GM23338 (cell line): Measurements from ENCODE around the gene UBASH3A. TPM values are rescaled to one million over a fixed set of nuclear protein-coding genes. Genes with fewer than 3 reads are reported as not detected.

Experiments used
- ATAC-seq: fragments of 200-7000 bp; cut with Tn5 transposase; 3 replicates; pipeline ENCODE4 v1.9.1; 2020
- DNase-seq: peaks from one replicate; pipeline ENCODE4 v3.0.0-alpha.2; 2015; ENCODE audit warnings: low spot score
- H2AFZ ChIP-seq: fragments of 200-600 bp; sonication (generic); 2 replicates; pipeline ENCODE4 v1.8.0; 2016; ENCODE audit warnings: antibody characterized with exemption, mild to moderate bottlenecking, moderate library complexity
- H3F3A ChIP-seq: fragments of 200-600 bp; sonication (generic); replicated peaks from 2 replicates; pipeline ENCODE4 v1.8.0; 2017; ENCODE audit warnings: antibody characterized with exemption, mixed run types, low read depth
- H3K27ac ChIP-seq: fragments of 200-600 bp; sonication (generic); 2 replicates; pipeline ENCODE4 v1.6.1; 2016; ENCODE audit warnings: low read depth
- H3K27me3 ChIP-seq: fragments of 200-600 bp; sonication (generic); 2 replicates; pipeline ENCODE4 v1.8.0; 2016; ENCODE audit warnings: mild to moderate bottlenecking, mixed run types, moderate library complexity; ENCODE audit not compliant: insufficient read depth
- H3K36me3 ChIP-seq: fragments of 200-600 bp; sonication (generic); 2 replicates; pipeline ENCODE4 v1.8.0; 2016; ENCODE audit warnings: mild to moderate bottlenecking; ENCODE audit not compliant: insufficient read depth
- H3K4me1 ChIP-seq: fragments of 200-600 bp; sonication (generic); 2 replicates; pipeline ENCODE4 v1.8.0; 2016; ENCODE audit warnings: mild to moderate bottlenecking, moderate library complexity; ENCODE audit not compliant: insufficient read depth
- H3K4me2 ChIP-seq: fragments of 200-600 bp; sonication (generic); 2 replicates; pipeline ENCODE4 v1.7.1; 2017; ENCODE audit warnings: mixed run types
- H3K4me3 ChIP-seq: fragments of 200-600 bp; sonication (generic); 2 replicates; pipeline ENCODE4 v1.6.1; 2016; ENCODE audit warnings: mixed run types
- H3K79me2 ChIP-seq: fragments of 200-600 bp; sonication (generic); replicated peaks from 2 replicates; pipeline ENCODE4 v1.8.0; 2017; ENCODE audit warnings: mild to moderate bottlenecking; ENCODE audit not compliant: insufficient read depth
- H3K9me2 ChIP-seq: fragments of 200-600 bp; sonication (generic); 2 replicates; pipeline ENCODE4 v1.8.0; 2017; ENCODE audit not compliant: insufficient read depth
- H4K20me1 ChIP-seq: fragments of 200-600 bp; sonication (generic); replicated peaks from 2 replicates; pipeline ENCODE4 v1.8.0; 2017; ENCODE audit warnings: mild to moderate bottlenecking; ENCODE audit not compliant: insufficient read depth
- H3K27ac Mint-ChIP-seq: 2 replicates; pipeline ENCODE4 v1.8.0; 2020; ENCODE audit warnings: inconsistent platforms, mild to moderate bottlenecking, moderate library complexity, mixed read lengths
- H3K27me3 Mint-ChIP-seq: 3 replicates; pipeline ENCODE4 v1.8.0; 2022; ENCODE audit warnings: low read depth, mild to moderate bottlenecking, moderate library complexity, mixed read lengths, inconsistent platforms; ENCODE audit not compliant: insufficient read depth, poor library complexity
- H3K36me3 Mint-ChIP-seq: 3 replicates; pipeline ENCODE4 v1.8.0; 2021; ENCODE audit warnings: low read depth, mild to moderate bottlenecking, inconsistent platforms, moderate library complexity, mixed read lengths
- H3K4me1 Mint-ChIP-seq: 3 replicates; pipeline ENCODE4 v1.8.0; 2020; ENCODE audit warnings: mild to moderate bottlenecking, inconsistent platforms, mixed read lengths
- H3K4me3 Mint-ChIP-seq: 3 replicates; pipeline ENCODE4 v1.8.0; 2021; ENCODE audit warnings: moderate library complexity, mild to moderate bottlenecking, inconsistent platforms, mixed read lengths
- H3K9me3 Mint-ChIP-seq: 3 replicates; pipeline ENCODE4 v1.8.0; 2020; ENCODE audit warnings: moderate library complexity, mild to moderate bottlenecking, inconsistent platforms, mixed read lengths
- CREB1 ChIP-seq: fragments of 250-450 bp; sonication (Bioruptor Pico); IDR thresholded peaks from 2 replicates; pipeline ENCODE4 v1.5.0; 2020; ENCODE audit warnings: low read depth, mild to moderate bottlenecking, moderate library complexity
- ETS1 ChIP-seq: IDR thresholded peaks from 2 replicates; pipeline ENCODE4 v1.6.1; 2016; ENCODE audit warnings: antibody characterized with exemption
- EZH2 ChIP-seq: fragments of 200-600 bp; sonication (generic); IDR thresholded peaks from one replicate; pipeline ENCODE4 v1.8.0; 2017; ENCODE audit warnings: antibody characterized with exemption, mild to moderate bottlenecking, low read depth; ENCODE audit not compliant: unreplicated experiment
- EZH2phosphoT487 ChIP-seq: fragments of 200-600 bp; sonication (generic); IDR thresholded peaks from one replicate; pipeline ENCODE4 v1.8.1; 2018; ENCODE audit warnings: antibody characterized with exemption; ENCODE audit not compliant: unreplicated experiment
- JUNB ChIP-seq: IDR thresholded peaks from one replicate; pipeline ENCODE4 v1.6.1; 2016; ENCODE audit warnings: antibody characterized with exemption; ENCODE audit not compliant: unreplicated experiment
- NANOG ChIP-seq: IDR thresholded peaks from 2 replicates; pipeline ENCODE4 v1.6.1; 2016; ENCODE audit warnings: antibody characterized with exemption, borderline replicate concordance
- POLR2AphosphoS5 ChIP-seq: IDR thresholded peaks from 2 replicates; pipeline ENCODE4 v1.6.1; 2016; ENCODE audit warnings: antibody characterized with exemption, low read depth
- STAT1 ChIP-seq: IDR thresholded peaks from one replicate; pipeline ENCODE4 v1.6.1; 2016; ENCODE audit warnings: antibody characterized with exemption; ENCODE audit not compliant: unreplicated experiment
- ZNF114 ChIP-seq: fragments of 250-450 bp; sonication (Bioruptor Pico); IDR thresholded peaks from 2 replicates; pipeline ENCODE4 v1.5.0; 2020; ENCODE audit warnings: mild to moderate bottlenecking, moderate library complexity
- ZNF331 ChIP-seq: fragments of 250-450 bp; sonication (Bioruptor Pico); IDR thresholded peaks from 2 replicates; pipeline ENCODE4 v1.5.0; 2020; ENCODE audit warnings: low read depth, mild to moderate bottlenecking, moderate library complexity
- ZNF462 ChIP-seq: fragments of 250-450 bp; sonication (Bioruptor Pico); IDR thresholded peaks from 2 replicates; pipeline ENCODE4 v1.5.0; 2020; ENCODE audit warnings: mild to moderate bottlenecking, moderate library complexity
- polyA plus RNA-seq: library from polyadenylated mRNA; unstranded; fragments of >200 nt; fragmentation: Nextera tagmentation; extraction: Ambion mirVana; gene quantifications from 2 replicates; pipeline ENCODE4 v1.2.1, GENCODE V29; 2016
- total RNA-seq: library from RNA; depleted of rRNA; stranded (reverse); fragments of >200 nt; shearing (Covaris generic); gene quantifications from 2 replicates; pipeline ENCODE4 v1.2.3, GENCODE V29; 2014

UBASH3A gene
- total and polyA plus RNA-seq, 2 experiments from 2014 or later: not detected

GRCh38 chr21:42447182-42447581 lies 43.5 kb downstream of the UBASH3A start (continued):
- TF ChIP-seq ZNF462 (CRISPR knock-in tag) (no peak), POLR2AphosphoS5 (no peak), ZNF331 (CRISPR knock-in tag) (no peak), NANOG (no peak), ZNF114 (CRISPR knock-in tag) (no peak), CREB1 (no peak), EZH2 (no peak), STAT1 (no peak), JUNB (no peak), ETS1 (no peak), EZH2phosphoT487 (no peak)

- Histone ChIP-seq H3K9me2 (no peaks in the 10 kb centered on the region), H3K36me3 (no peaks in the 10 kb centered on the region), H3K79me2 (no peaks in the 10 kb centered on the region), H4K20me1 (no peaks in the 10 kb centered on the region), H3K4me3 (no peak overlapping the region), H3K4me1 (no peaks in the 10 kb centered on the region), H3K4me2 (no peak overlapping the region), H3K27me3 (no peaks in the 10 kb centered on the region), H2AFZ (no peak overlapping the region), H3K27ac (no peak overlapping the region), H3F3A (no peaks in the 10 kb centered on the region)
- Mint-ChIP-seq H3K27ac (no peak overlapping the region), H3K36me3 (no peaks in the 10 kb centered on the region), H3K4me3 (no peak overlapping the region), H3K4me1 (peaks cover 13% of the 10 kb centered on the region), H3K27me3 (peaks cover 16% of the 10 kb centered on the region), H3K9me3 (no peaks in the 10 kb centered on the region)
- DNase-seq (no peak), ATAC-seq (no peak)
- no peak for TF ChIP-seq ZNF114 (CRISPR knock-in tag)
- TF ChIP-seq EZH2: no peak
- no peak for TF ChIP-seq ZNF462 (CRISPR knock-in tag)
Observed at GRCh38 chr21:42447732-42448131, 44.0 kb downstream of the UBASH3A start.
